ENCODE measurements around the gene NCKAP5. TPM values are rescaled to one million over a fixed set of nuclear protein-coding genes. Genes with fewer than 3 reads are reported as not detected.

NCKAP5 gene
- total RNA-seq, 1 donor from 2014 or later, result 0.59 TPM

DNA sequence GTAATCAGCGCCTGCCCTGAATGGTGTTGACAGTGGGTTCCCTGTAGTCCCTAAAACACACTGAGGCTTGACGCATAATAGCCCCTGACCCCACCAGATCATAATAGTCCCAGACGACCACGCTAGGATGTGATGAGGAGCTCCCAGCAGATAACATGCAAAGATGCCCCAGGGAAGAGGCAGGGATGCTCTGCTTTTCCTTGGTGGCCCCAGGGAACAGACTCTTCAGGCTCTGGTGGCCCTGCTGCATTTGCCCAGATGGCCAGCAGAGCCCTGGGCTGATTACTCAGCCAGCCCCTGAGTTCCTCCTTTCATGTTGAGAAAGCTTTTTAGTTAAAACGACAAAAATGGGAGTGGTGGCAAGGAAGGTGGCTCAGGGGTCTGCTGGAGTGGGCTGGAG lies 5.9 kb upstream of the NCKAP5 start:
- DNase-seq (ENCODE audit: low read depth, low spot score), result no peak

DNA sequence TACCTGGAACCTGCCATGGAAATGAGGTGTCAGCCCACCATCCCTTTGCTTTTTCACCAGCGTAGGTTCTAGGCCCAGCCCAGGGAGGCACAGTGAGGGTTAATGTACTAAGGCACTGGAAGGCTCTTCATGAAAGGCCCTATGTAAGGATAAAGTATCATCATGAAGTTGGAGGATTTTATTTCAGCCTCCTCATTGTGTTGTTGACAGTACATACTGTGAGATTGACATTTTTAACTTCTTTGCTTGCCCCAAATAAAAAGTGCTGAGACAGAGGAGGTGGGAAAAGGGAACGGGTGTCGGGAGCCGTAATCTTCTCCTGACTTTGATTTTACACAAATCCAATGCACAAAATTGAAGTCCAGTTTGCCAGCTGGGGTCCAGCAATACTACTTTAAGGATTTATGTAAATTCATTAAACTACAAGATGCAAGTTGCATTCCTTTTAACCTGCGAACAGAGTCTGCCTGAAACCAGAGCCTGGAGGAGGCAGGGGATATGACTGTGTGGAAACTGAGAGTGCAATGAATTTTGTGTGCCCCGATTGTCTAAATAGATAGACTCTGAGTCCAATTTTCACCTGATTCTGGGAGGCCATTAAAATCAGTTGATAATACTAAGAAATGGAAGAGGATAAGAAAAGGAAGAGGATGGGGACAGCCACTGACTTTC lies 5.4 kb upstream of the NCKAP5 start:
- no peak for DNase-seq (ENCODE audit: low read depth, low spot score)

DNA sequence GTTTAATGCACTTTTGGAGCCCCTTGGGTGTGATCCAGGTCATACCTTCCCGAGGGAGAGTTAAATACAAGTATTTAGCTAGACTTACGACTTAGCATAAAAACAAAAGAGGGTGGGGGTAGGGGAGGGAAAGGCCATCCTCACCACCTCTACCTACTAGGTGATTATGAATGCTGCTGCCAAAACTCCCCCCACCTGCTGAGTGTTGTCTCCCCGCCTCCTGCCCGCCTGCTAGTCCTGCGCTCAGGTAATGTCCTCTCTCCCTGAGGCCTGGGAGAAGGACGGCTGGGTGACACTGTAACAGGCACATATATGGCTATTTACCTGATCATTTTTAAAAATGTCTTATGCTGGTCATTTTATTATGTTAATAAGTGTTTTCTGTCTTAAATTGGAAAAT lies 3.0 kb upstream of the NCKAP5 start:
- DNase-seq (ENCODE audit: low read depth, low spot score), result no peak

DNA sequence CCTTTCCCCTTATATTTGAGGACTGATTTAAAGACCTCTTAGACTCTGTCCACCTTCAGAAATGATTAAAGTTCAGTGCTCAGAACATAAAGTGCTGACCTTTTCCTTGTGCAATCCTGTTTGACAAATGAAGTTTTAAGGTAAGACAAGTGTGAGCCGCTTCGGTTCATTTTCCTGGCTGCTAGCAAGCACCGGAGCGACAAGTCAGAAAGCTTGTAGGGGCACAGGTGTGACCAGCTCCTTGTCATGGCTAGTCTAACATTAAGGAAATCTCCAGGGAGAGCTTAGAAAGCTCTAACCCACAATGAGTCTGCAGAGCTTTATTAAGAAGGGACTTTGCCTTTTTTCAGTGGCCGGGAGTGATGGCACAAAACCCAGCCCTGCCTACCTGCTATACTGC lies 2.3 kb upstream of the NCKAP5 start:
- DNase-seq (ENCODE audit: low read depth, low spot score), result no peak

DNA sequence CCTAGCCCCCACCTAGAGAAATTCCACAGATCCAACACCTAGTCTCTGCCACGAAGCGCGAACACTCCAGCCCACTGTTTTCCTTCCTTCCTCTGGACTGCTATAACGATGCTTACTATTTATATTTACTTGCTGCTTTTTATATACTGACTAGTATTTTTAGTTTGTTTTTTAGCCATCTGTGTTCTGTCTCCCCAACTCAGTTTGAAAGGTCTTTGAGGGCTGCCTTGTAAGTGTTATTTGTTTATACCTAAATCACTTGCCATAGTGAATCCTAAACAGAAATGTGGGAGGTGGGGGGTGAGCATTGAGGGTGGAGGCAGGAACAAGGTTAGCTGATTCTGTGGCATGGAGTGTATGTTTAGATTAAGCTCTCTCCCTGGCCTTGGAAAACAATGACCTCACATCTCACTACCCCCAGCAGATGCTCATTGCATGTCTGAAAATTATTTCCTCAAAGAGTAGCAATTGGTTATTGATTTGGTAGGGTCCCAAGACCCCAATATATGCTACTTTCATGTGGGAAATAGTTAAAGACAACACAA lies 1.1 kb upstream of the NCKAP5 start:
- no peak for DNase-seq (ENCODE audit: low read depth, low spot score)

DNA sequence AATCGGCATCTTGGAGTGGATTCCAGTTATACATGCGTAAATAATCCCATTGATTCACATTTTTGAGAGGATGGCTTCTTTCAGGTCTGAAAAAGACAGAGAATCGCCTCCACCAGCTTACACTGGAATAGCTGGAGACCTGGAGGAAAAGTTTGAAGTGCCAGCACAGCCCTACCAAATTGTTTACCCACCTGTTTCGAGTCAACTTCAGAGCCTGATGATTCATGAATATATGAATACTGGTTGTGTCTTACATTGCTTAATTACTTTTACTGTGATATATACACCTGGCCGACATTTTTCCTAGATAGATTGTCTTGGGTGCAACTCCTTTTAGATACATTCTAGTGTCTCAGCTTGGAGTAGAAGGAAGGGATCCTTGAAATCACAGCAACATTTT lies 335 bp upstream of the NCKAP5 start:
- DNase-seq (ENCODE audit: low read depth, low spot score), result no peak

DNA sequence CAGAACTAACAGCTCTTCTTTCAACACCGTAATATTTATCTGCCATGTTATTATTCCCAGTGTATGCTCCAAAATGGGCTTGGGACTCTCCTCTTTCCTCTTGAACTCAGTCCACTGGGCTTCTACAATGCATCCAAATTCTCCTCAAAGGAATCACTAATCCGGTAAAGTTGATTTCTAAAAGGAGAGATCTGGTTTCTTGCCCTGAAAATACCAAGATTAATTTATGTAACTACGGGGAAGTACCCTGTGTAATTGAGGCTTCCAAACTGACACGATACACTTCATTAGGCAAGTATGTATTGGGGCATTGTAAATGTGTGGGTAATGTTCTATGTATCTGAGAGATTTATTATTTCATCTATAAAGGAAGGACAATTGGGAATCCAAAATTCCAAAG lies 5.7 kb downstream of the NCKAP5 start:
- no peak for DNase-seq (ENCODE audit: low read depth, low spot score)

DNA sequence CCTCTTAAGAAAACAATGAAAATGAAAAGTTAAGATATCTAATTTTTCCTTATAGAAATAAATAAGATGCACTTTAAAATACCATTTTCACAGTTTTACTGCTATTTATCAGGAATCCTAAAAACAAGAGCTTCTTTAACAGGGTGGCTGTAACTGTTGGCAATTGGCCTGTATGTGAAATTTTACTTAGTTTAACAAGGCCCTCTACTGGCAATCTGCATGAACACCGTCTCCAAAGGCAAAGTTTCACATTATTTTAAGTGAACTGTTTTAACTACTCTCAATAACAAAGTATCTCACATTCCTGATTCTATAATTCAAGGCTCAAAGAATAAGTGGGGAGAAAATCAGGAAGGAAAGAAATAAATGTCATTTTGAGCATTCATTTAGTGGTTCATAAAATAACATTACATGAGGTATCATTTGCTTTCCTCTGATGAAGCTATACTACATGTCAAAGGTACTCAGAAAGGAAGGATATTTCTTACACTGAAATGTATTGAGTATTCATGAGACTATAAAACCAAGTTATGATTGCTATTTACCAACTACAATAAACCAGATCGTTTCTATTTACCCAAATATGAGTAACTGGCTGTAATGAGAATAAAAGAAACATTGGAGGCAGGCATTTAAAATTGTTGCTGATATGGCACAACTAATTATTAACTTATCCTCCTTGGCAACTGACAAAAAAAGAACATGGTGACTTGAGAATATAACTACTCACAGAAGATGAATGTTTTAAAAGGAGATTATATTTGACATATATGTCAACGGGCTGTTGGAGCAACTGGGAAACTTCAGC lies 7.0 kb downstream of the NCKAP5 start:
- DNase-seq (ENCODE audit: low read depth, low spot score), result no peak

DNA sequence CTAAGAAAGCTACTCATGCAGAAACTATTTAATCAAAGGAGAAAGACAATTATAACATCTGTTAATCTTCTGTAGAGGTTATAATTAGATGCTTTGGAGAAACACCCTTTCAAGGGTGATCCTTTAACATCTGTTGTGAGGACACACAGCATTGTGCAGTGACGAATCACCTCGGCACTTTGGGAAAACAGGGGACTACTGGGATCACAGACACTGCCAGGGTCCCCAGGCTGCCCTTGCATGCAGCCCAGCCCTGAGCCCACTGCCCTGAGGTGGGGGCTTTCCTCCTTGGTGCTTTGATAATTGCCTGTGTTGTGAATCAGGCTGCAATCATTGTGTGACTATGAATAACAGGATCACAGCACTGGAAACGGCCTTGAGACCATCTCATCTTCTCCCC lies 10.6 kb downstream of the NCKAP5 start:
- DNase-seq (ENCODE audit: low read depth, low spot score), result no peak

DNA sequence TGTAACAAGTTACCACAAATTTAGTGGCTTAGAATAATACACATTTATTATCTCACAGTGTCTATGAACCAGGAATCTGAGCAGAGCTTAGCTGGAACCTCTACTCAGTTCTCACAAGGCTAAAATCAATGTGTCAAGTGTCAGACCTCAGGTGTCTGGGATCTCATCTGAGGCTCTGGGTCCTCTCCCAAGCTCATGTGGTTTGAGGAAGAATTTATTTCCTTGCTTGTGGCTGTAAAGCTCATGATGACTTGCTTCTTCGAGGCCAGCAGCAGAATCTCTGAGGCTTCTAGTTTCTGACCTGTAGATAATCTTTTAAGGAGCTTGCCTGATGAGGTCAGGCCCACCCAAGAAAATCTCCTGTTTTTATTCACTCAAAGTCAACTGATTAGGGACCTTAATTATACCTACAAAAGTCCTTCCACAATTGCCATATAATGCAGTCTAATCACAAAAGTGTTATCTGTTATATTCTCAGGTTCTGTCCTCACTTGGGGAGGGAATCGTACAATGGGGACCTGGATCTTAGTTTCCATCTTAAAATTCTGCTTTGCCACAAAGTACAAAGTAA lies 14.3 kb downstream of the NCKAP5 start:
- no peak for DNase-seq (ENCODE audit: low read depth, low spot score)

DNA sequence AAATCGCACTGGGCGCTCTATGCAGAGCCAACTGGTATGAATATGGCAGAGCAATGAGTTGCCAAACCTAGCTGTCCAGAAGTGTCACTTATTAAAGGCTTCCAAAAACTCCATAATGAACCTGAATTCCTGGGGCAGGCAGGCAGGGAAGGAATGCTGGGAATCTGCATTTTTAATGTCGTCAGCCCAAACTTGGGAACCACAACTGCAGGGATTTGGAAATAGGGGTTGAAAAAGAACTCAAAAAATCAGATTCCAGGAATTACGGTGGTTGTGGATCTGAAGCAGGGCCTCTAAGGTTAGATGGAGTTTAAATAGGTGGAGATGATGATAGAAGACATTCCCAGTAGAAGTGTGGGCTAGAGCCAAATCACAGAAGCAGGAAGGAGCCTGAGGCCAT lies 15.0 kb downstream of the NCKAP5 start:
- DNase-seq (ENCODE audit: low read depth, low spot score), result no peak

DNA sequence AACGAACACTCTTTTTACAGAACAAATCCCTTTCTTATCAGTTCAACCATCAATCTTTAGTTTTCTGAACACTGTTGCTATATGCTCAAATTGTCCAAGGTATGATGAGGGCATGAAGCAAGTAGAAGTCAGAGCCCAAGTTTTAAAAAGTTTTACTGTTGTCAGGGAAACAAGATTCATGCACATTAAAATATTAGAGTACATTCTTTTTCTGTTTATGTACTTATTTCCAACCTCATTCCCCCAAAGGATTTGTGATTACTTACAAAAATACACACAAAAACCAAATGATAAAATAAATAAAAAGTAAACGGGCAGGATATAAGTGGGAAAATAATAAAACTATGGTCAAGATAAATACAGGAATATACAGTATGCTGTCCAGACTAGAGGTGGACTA lies 15.4 kb downstream of the NCKAP5 start:
- no peak for DNase-seq (ENCODE audit: low read depth, low spot score)

DNA sequence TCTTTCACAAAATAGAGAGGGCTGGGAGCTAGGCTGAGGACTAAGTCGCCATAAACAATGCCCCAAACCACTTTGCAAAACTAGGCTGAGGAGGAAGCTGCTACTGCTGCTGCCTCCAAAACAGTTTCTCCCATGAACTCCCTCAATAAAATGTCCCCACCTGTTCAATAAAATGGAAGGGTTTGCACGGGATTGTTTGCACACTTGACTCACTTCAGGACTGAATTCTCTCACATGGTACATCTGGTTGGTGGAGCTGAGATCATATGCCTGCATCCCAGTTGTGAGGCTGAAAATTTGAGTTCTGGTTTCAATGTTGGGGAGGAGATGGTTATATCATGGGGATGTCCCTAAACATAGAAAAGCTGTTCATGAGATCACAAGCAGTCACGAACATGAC lies 26.5 kb downstream of the NCKAP5 start:
- DNase-seq (ENCODE audit: low read depth, low spot score), result no peak

DNA sequence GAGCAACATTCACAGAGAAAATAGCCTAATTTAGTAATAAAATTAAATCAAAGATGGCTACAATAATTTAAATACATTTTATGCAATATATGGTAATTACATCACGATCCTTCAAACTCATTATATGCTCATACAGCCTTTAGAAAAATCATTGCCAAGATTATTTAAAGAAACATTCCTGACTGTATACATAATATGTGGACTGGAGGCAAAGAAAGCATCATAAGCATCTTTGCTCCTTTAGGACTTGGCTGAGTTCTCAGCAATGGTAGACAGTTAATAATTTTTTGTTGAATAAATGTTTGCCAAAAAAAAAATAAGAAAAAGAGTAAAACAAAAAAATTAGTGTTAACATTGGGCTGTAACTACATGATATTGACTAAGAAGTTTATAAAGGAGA lies 26.9 kb downstream of the NCKAP5 start:
- DNase-seq (ENCODE audit: low read depth, low spot score), result no peak

DNA sequence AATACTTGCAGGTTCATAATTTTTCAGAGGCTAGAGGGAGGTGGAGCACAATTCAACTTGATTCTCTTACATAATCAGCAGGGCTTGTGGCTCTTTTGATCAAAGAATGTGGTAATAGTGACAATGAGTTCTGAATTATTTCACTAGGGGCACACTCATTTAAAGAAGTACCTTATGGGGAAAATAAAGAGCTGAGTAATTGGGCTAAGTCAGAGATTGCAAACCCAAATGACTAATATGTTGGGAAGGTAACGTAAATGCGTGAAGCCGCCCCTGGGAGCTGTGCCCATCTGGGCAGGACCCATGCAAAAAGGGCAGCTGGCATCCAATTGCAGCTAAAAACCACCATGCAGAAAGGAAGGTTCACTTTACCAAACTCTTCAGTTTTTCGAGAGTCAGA lies 35.3 kb downstream of the NCKAP5 start:
- no peak for DNase-seq (ENCODE audit: low read depth, low spot score)

DNA sequence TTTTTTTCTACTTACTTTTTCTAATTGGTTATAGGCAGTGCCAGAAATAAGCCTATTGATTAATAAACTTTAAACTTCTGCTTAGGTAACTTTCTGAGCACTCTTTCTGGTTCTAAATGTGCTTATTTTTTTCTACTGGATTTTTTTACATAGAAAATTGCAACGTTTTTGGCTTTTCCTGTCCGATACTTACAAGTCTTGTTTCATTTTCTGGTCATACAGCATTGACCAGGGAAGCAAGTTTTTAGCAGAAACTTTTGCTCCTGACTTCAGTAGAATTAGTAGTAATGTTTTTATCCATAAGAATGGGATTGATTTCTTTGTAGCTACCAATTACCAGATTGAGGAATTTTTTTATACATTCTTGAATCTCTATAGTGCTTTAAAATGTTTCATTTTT lies 36.9 kb downstream of the NCKAP5 start:
- DNase-seq (ENCODE audit: low read depth, low spot score), result no peak

DNA sequence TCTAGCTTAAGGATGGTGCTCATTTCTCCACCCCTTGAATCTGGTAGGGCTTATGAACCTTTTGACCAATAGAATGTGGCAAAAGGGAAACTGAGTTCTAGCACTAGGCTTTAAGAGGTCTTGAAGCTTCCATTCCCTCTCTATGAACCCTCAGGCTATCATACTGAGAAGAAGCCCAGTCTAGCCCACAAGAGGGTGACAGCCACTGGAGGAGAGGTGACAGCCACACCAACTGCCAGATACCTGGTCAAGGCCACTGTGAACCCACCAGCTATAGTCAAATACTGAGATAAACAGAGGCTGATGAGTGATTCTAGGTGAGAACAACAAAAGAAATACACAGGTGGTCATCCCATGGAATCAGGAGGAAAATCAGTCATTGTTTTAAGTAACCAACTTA lies 37.6 kb downstream of the NCKAP5 start:
- no peak for DNase-seq (ENCODE audit: low read depth, low spot score)

DNA sequence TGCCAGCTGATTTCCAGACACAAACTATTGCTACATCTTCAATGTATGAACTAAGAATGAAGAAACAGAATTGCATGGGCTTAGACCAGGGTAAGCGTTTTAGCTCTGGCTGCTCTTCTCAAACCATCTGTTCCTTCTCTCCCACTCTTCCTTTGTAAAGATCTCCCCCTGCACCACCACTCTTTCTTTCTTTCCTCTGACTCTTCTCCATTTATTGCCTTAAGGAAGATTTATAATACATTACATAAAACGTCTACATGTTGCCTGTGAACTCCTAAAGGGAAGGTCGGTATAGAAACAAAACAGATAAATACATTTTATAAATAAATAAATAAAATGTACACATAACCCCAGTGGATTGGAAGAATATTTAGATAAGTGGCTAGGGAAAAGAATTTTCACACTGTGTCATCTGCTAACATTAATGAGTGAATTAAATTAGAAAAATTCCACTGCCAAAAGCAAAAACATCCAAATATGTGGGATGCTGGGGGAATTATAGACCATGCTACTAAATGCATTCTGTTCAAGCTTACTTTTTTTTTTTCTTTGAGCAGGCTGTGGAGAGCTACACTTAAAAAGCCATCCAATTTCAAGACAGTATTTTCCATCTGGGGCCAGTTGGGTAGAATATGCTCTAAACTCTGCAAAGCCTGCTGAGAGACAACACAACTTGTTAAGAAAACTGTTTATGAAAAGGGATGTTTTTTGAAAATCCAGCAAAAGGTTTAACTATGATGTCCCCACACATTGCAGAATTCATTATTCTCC lies 41.5 kb downstream of the NCKAP5 start:
- DNase-seq (ENCODE audit: low read depth, low spot score), result no peak

DNA sequence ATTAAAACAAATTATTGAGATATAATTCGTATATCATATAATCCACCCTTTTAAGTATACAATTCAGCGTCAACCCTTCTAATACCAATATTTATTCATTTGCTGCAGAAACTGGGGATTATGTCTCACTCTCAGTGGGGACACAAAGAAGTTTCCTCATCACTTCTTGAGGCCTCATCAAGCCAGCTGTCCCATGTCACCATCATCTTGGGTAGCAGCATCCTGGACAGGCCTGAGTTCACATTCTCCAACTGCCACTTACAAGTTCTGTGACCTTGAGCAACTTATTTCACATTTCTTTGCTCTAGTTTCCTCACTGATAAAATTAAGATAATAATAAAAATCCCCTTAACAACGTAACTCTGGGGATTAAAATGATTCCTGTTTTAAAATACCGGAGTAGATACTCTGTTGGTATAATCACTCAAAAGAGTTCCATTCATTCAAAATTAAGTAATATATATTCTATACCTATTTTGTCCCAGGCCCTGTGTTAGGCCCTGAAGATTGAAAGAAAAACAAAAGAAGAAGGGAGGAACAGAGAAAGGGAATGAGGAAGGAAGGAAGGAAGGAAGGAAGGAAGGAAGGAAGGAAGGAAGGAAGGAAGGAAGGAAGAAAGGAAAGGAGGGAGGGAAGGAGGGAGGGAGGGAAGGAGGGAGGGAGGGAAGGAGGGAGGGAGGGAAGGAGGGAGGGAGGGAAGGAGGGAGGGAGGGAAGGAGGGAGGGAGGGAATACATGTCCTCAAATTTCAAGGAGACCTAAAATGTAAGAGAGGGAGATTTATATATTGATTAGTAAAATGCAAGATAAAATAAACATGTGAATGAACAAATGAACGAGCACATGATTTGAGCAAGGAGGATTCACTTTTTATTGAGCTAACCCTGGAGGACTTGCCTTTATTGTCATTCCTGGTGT lies 42.4 kb downstream of the NCKAP5 start:
- DNase-seq (ENCODE audit: low read depth, low spot score), result no peak

DNA sequence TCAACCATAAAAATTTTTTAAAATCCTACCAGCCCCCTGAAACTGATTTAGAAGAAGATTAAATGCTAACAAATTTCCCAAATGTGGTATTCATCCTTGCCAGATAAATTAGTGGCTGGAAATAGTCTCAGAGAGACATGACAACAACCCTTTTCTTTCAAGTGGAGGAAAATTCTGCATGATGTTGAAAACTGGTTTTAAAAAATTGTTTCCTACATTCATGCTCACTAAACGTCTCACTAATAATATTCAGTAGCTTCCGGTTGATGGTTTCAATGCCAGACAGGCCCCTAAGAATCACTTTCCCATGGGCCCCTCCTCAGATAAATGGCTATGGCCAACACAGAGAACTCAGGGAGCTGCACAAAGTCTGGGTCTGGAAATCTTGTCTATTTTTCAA lies 43.2 kb downstream of the NCKAP5 start:
- no peak for DNase-seq (ENCODE audit: low read depth, low spot score)

DNA sequence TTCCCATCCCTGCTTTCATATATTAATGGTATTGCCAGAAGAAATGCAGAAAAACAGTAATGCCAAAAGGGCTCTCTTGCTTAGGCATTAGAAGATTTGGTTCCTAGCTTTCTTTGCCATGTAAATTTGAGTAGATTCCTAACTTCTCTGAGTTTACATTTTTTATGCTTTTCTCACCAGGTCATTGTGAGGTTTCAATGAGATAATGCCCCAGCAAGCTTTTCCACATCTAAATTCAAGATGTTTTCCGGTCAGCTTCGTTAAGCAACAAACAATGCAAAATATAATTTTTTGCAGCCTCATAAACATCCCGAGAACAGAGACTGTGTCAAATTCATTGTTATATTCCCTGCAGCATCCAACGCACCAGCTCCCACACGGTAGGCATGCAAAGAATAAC lies 44.9 kb downstream of the NCKAP5 start:
- DNase-seq (ENCODE audit: low read depth, low spot score), result no peak

Measured in pulmonary artery endothelial cell (primary cell).